HG03064 (cell line): ENCODE results near the gene IFNA1.
"Not testable (repeated sequence)": the region's sequence is repeated elsewhere in the genome, so short reads cannot be mapped to it uniquely, and the experiment has no call there.

Experiments
- ATAC-seq: cut with Tn5 transposase; IDR thresholded peaks from one replicate; pipeline ENCODE4 v1.9.1; 2021; ENCODE audit warnings: low read depth; ENCODE audit not compliant: unreplicated experiment

Gene IFNA1

DNA sequence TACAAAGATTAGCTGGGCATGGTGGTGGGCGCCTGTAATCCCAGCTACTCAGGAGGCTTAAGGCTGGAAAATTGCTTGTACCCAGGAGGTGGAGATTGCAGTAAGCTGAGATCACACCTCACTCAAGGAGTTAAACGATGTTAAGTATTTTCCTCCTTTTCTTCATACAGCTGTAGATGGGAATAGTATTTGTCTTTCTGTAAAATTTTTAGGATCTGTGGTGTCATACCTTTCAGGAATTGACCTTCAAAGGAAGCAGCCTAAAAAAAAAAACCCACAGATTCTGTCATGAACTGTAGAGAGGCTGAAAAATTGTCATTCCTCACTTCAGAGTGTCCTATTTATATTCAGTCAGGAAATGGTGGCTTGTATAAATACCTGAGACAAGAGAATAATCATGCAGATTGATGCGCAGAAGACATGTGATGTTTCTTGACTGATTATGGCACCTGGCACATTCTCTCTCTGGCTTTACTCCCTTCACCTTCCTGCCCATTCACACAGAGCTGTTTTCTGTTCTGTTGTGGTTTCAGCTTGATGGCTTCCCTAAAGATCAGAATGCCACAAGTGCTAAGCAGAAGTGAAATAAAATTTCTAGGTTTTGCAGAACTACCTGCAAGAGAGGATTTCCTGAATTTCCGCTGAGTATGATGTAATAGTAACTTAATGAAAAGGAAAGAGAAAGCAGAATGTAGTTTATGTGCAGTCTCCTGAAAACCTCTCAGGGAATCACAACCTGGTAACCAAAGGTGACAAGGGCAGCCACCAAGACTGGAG lies 3.8 kb downstream of the IFNA1 start:
- peak; percentile 96 for ATAC-seq

- ATAC-seq: not testable (repeated sequence)
Measured at GRCh38 chr9:21449312-21449711, 9.1 kb downstream of the IFNA1 start.

- ATAC-seq: no peak
Measured at GRCh38 chr9:21450733-21451394, 10.6 kb downstream of the IFNA1 start.

DNA sequence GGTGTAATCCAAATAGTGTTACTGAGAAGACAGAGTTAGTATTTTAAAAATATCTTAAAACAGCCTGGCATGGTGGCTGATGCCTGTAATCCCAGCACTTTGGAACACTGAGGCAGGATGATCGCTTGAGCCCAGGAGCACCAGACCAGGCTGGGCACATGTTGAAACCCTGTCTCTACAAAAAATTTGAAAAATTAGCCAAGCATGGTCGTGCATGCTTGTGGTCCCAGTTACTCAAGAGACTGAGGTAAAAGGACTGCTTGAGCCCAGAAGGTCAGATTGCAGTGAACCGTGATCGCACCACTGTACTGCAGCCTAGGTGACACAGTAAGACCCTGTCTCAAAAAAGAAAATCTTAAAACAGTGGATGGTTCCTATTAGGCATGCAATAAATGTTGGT lies 12.4 kb downstream of the IFNA1 start:
- ATAC-seq: no peak

DNA sequence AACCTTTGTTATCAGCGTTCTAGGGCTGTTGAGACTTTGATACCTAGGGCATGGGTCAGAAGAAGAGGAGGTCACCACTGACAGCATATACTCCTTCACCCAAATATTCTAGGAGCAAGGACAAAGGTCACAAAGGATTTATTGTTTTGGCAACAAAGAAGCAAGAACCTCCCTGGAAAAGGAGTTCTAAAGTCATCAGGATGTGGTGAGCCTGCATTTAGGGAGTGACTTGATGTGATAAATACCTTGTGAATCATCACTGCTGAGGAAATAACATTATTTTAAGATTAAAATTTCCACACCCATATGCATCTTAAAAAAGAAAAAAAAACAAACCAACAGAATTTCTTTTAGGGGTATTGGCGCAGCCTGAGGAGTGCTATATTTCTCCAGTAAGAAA lies 13.9 kb downstream of the IFNA1 start:
- no peak for ATAC-seq

- peak; percentile 65 for ATAC-seq
Measured at GRCh38 chr9:21455320-21455719, 15.1 kb downstream of the IFNA1 start.

DNA sequence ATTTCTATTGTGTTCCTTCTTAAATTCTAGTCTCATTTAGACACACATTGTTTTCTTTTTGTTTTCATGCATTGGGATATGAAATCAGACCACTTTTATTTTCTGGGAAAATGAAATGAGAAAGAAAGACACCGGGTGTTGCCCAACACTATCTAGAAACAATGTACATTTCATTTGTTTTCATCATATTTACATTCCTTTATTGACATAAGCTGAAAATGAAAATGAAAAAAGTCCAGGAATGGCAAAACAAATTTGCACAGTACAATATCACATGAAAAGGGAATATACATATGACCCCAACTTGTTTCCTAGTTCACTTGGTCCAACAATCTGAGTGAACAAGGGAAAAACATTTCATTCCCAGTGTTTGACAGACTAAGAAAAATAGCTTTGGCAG lies 21.1 kb downstream of the IFNA1 start:
- ATAC-seq: no peak

GRCh38 chr9:21465138-21465537 lies 24.9 kb downstream of the IFNA1 start:
- no peak for ATAC-seq

GRCh38 chr9:21465859-21466518 lies 25.8 kb downstream of the IFNA1 start:
- ATAC-seq: no peak

GRCh38 chr9:21470126-21470525 lies 29.9 kb downstream of the IFNA1 start:
- no peak for ATAC-seq

DNA sequence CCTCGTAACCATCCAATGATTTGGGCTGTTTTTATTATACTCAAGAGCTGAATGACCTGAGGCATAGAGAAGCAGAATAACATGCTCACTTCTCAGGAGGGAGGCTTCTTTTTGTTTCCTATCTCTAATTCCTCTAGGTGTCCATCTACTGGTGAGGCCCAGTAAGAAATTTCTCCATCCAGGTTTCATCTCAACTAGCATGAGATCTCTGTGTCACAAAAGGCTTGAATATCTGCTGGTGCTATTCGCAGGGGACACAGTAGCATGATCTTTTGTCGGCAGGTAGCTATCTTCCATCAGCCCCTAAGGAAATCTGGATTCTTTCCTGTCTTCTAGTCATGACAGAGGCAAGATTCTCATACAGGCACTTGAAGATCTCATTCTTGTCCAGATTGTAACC lies 33.0 kb downstream of the IFNA1 start:
- ATAC-seq: no peak

GRCh38 chr9:21477466-21477865 lies 37.2 kb downstream of the IFNA1 start:
- no peak for ATAC-seq

- ATAC-seq: no peak
Measured at GRCh38 chr9:21479152-21479702, 39.0 kb downstream of the IFNA1 start.

DNA sequence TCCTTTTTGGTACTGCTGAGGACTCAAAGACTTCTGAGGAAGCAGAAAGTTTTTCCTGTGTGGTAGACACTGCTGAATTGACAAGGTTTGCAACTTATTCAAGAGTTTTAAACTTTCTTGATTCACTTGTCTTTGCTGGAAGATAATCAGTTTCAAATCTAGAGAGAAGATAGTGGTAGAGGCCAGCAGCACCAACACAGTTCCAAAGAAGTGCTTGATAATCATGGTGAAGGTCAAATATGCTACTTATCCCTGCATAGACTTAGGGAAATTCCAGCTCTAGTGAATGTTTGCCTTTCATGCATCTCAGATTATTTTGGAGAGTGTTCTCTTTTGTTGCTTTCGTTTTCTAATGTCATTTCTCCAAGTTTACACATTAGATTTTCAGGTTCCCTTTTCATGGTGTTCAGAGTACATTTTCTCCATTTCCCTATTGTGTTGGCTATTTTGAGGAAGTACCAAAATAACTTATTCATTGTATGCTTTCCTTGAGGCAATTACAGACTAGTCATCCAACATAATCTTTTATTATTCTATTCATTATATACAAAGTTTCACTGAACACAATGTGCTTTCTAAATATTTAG lies 41.3 kb downstream of the IFNA1 start:
- no peak for ATAC-seq

DNA sequence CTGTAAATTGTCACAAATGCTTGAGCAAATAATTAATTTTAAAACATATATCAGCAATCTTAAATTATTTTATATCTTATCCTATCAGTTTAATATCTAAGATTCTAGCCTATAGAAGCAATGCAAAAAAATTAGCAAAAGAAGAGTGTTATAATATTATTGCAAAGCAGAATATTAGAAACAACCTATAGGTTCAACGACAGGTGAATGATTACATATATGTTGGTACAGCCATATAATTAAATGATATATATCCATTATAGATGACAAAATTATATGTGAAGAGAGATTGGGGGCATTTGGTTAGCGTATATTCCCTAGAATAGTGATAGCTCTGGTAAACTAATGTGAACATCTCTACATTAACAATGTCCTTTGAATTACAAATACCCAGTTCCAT lies 42.0 kb downstream of the IFNA1 start, which contains the start of gene IFNE:
IFNE (minus strand) TSS at position 101 of the 400 bp plus-strand sequence. CDS start 619 bp downstream, outside the sequence.
- no peak for ATAC-seq
